ENCODE data around the gene LHX1. TPM values are rescaled to one million over a fixed set of nuclear protein-coding genes. Genes with fewer than 3 reads are reported as not detected.

LHX1 gene
- total and polyA plus RNA-seq, 4 donors, result not detected

DNA sequence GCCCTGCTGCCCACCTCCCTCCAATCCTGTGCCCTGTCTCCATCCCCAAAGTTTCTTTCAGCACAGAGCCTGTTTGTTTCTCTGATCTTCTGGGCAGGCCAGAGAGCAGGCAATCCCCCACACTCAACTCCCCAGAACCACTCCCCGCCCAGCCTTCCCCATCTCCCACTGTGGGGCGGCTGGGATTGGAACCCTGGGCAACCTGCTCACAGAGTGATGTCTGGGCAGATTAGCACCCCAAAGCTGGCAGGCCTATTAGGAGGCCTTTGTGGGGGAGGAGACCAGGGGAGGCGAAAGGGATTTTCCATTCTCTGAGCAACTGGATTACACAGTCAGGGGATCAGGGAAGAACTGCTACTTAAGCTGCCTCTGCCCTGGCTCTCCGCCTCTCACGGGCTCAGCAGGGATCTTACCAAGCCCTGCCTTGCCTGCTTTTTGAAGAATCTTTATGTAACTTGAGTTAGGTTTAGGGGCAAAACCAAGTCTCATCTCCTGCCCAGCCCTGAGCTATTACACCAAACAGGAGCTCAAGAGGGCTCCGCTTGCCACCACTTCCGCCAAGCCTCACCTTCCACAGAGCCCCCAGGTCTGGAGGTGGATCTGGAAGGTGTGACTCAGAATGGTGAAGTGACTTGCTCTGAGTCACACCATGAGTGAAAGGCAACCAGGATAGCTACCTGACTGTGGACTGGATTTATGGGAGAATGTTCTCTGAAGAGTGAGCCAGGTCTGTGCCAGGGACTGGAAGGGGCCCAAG lies 16.0 kb upstream of the LHX1 start:
- 71% methylated on average over 7 of the region's 7 CpGs for WGBS
- peaks cover 0 to 3% (median 0%) of the 10 kb centered on the region in 4 donors for H3K27me3 ChIP-seq (ENCODE audit: control insufficient read depth in 4 of 4, insufficient read depth in 4 of 4, low read length in 3 of 4)

GRCh38 chr17:36922175-36922574 lies 15.1 kb upstream of the LHX1 start:
- no peak for DNase-seq (ENCODE audit: low spot score)
- peaks cover 0 to 3% (median under 1%) of the 10 kb centered on the region in 4 donors for H3K27me3 ChIP-seq (ENCODE audit: control insufficient read depth in 4 of 4, insufficient read depth in 4 of 4, low read length in 3 of 4)
- H3K9me3 ChIP-seq (ENCODE audit: control insufficient read depth in 4 of 4, low read length in 3 of 4), result no peaks in the 10 kb centered on the region
- no peak overlapping the region for H3K27ac ChIP-seq (ENCODE audit: low read depth in 1 of 2, low read length in 2 of 2)
- H3K9ac ChIP-seq (ENCODE audit: low read depth in 1 of 2, low read length in 2 of 2), result no peak overlapping the region
- TF ChIP-seq YY1 (IDR thresholded peaks at IDR 0.05) (no peak), RAD21 (IDR thresholded peaks at IDR 0.05) (no peak), GABPA (IDR thresholded peaks at IDR 0.05 in 1 of 2, conservative IDR thresholded peaks at IDR 0.05 in 1 of 2) (no peak), JUND (IDR thresholded peaks at IDR 0.05) (no peak), FOXA1 (IDR thresholded peaks at IDR 0.05) (no peak)
- TF ChIP-seq, protein P1, sequence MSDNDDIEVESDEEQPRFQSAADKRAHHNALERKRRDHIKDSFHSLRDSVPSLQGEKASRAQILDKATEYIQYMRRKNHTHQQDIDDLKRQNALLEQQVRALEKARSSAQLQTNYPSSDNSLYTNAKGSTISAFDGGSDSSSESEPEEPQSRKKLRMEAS (IDR thresholded peaks at IDR 0.05), result no peak
- no peaks in the 10 kb centered on the region for H3K36me3 ChIP-seq (ENCODE audit: control insufficient read depth in 4 of 4, insufficient read depth in 3 of 4, low read depth in 1 of 4, low read length in 3 of 4)
- H3K4me1 ChIP-seq (ENCODE audit: control insufficient read depth in 4 of 4, insufficient read depth in 4 of 4, low read length in 3 of 4), result no peaks in the 10 kb centered on the region
- H3K4me3 ChIP-seq (ENCODE audit: low read depth in 1 of 3, low read length in 3 of 3), result no peak overlapping the region

More for the DNA sequence above, 16.0 kb upstream of the LHX1 start:
- no peak overlapping the region for H3K27ac ChIP-seq (ENCODE audit: low read depth in 1 of 2, low read length in 2 of 2)
- DNase-seq (ENCODE audit: low spot score), result no peak
- H3K4me1 ChIP-seq (ENCODE audit: control insufficient read depth in 4 of 4, insufficient read depth in 4 of 4, low read length in 3 of 4), result no peaks in the 10 kb centered on the region
- no peaks in the 10 kb centered on the region for H3K9me3 ChIP-seq (ENCODE audit: control insufficient read depth in 4 of 4, low read length in 3 of 4)
- no peak overlapping the region for H3K9ac ChIP-seq (ENCODE audit: low read depth in 1 of 2, low read length in 2 of 2)
- TF ChIP-seq NR2F2 (IDR thresholded peaks at IDR 0.05) (no peak), EGR1 (IDR thresholded peaks at IDR 0.05; ENCODE audit: low read depth in 2 of 2) (no peak), GABPA (IDR thresholded peaks at IDR 0.05 in 1 of 2, conservative IDR thresholded peaks at IDR 0.05 in 1 of 2) (no peak), HNF4G (IDR thresholded peaks at IDR 0.05) (no peak), YY1 (IDR thresholded peaks at IDR 0.05) (no peak), SP1 (IDR thresholded peaks at IDR 0.05) (no peak), FOXA1 (IDR thresholded peaks at IDR 0.05) (no peak)
- TF ChIP-seq, protein P1 (IDR thresholded peaks at IDR 0.05), result no peak
- H3K4me3 ChIP-seq (ENCODE audit: low read depth in 1 of 3, low read length in 3 of 3), result no peak overlapping the region
- H3K36me3 ChIP-seq (ENCODE audit: control insufficient read depth in 4 of 4, insufficient read depth in 3 of 4, low read depth in 1 of 4, low read length in 3 of 4), result no peaks in the 10 kb centered on the region

- Histone ChIP-seq H3K9me3 (ENCODE audit: control insufficient read depth in 4 of 4, low read length in 3 of 4) (no peaks in the 10 kb centered on the region), H3K4me3 (ENCODE audit: low read depth in 1 of 3, low read length in 3 of 3) (no peak overlapping the region), H3K9ac (ENCODE audit: low read depth in 1 of 2, low read length in 2 of 2) (no peak overlapping the region), H3K27ac (ENCODE audit: low read depth in 1 of 2, low read length in 2 of 2) (no peak overlapping the region), H3K27me3 (ENCODE audit: control insufficient read depth in 4 of 4, insufficient read depth in 4 of 4, low read length in 3 of 4) (peaks cover 0 to 7% (median 2%) of the 10 kb centered on the region in 4 donors), H3K36me3 (ENCODE audit: control insufficient read depth in 4 of 4, insufficient read depth in 3 of 4, low read depth in 1 of 4, low read length in 3 of 4) (no peaks in the 10 kb centered on the region), H3K4me1 (ENCODE audit: control insufficient read depth in 4 of 4, insufficient read depth in 4 of 4, low read length in 3 of 4) (no peaks in the 10 kb centered on the region)
- 83% methylated on average over 5 of the region's 5 CpGs for WGBS
- TF ChIP-seq HNF4A (conservative IDR thresholded peaks at IDR 0.05), result no peak
- TF ChIP-seq ATF3 (IDR thresholded peaks at IDR 0.05), result no peak
- TF ChIP-seq, protein P1 (IDR thresholded peaks at IDR 0.05), result no peak
- TF ChIP-seq YY1 (IDR thresholded peaks at IDR 0.05), result no peak
- TF ChIP-seq RXRA (IDR thresholded peaks at IDR 0.05), result no peak
- TF ChIP-seq NR2F2 (IDR thresholded peaks at IDR 0.05), result no peak
- TF ChIP-seq TAF1 (conservative IDR thresholded peaks at IDR 0.05), result no peak
- TF ChIP-seq EGR1 (IDR thresholded peaks at IDR 0.05; ENCODE audit: low read depth in 2 of 2), result no peak
- TF ChIP-seq, protein P2, sequence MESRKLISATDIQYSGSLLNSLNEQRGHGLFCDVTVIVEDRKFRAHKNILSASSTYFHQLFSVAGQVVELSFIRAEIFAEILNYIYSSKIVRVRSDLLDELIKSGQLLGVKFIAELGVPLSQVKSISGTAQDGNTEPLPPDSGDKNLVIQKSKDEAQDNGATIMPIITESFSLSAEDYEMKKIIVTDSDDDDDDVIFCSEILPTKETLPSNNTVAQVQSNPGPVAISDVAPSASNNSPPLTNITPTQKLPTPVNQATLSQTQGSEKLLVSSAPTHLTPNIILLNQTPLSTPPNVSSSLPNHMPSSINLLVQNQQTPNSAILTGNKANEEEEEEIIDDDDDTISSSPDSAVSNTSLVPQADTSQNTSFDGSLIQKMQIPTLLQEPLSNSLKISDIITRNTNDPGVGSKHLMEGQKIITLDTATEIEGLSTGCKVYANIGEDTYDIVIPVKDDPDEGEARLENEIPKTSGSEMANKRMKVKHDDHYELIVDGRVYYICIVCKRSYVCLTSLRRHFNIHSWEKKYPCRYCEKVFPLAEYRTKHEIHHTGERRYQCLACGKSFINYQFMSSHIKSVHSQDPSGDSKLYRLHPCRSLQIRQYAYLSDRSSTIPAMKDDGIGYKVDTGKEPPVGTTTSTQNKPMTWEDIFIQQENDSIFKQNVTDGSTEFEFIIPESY (IDR thresholded peaks at IDR 0.05), result no peak
- no peak for DNase-seq (ENCODE audit: low spot score)
Measured at GRCh38 chr17:36923814-36924221, 13.5 kb upstream of the LHX1 start.
